Measurements from ENCODE around the gene SMC1B.
A peak's percentile ranks its signal among the peaks of the same experiment; 100 is the strongest.

DNA sequence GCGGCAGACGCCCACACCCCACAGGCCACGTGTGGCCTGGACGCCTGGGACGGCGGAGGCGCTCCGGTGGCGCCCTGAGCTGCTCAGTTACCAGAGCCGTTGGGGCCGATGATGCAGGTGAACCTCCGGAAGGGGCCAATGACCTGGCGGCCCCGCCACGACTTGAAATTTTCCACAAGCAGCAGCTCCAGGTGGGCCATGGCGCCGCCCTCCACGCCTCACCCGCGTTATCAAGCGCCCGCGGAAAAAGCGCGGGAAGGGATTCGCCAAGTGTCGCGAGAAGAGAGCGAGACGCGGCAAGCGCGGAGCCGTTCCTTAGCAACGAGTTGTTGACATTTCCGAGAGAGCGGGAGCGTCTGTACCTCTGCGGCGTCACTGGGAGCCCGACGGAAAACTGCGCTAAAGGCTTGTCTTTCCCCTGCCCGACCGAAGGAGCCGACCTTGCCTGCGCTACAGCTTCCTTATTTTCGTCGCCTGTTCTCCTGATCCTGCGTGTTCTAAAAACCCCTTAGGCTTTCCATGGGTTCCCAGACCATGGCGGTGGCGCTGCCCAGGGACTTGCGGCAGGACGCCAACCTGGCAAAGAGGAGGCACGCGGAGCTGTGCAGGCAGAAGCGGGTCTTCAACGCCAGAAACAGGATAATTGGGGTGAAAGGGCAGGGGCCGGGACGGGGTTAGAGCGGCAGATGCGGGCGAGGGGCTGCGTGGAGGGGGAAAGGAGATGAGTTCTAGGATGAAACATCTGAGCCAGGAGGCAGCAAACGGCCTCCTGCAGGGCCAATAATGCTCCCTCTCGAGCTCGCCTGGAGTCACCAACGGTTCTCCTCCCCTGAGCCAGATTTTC is at the start of gene SMC1B, which contains the start of gene RIBC2:
- TF ChIP-seq, protein P1, sequence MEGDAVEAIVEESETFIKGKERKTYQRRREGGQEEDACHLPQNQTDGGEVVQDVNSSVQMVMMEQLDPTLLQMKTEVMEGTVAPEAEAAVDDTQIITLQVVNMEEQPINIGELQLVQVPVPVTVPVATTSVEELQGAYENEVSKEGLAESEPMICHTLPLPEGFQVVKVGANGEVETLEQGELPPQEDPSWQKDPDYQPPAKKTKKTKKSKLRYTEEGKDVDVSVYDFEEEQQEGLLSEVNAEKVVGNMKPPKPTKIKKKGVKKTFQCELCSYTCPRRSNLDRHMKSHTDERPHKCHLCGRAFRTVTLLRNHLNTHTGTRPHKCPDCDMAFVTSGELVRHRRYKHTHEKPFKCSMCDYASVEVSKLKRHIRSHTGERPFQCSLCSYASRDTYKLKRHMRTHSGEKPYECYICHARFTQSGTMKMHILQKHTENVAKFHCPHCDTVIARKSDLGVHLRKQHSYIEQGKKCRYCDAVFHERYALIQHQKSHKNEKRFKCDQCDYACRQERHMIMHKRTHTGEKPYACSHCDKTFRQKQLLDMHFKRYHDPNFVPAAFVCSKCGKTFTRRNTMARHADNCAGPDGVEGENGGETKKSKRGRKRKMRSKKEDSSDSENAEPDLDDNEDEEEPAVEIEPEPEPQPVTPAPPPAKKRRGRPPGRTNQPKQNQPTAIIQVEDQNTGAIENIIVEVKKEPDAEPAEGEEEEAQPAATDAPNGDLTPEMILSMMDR (conservative IDR thresholded peaks at IDR 0.05; ENCODE audit: low read depth, low read length), result 0 out of 2 replicates have a peak, but pooled peaks have one; percentile 13
- no peak for TF ChIP-seq EZH2 (IDR thresholded peaks at IDR 0.05; ENCODE audit: borderline replicate concordance, low read depth, low read length, poor library complexity, severe bottlenecking)
